NCI-H2081 (cell line): Measurements from ENCODE around the gene CSMD2.

Source experiments
- DNase-seq, 2 experiments: peaks; one replicate each; lab custom pipeline; 2025; lab: John Stamatoyannopoulos, UW

The CSMD2 gene

DNA sequence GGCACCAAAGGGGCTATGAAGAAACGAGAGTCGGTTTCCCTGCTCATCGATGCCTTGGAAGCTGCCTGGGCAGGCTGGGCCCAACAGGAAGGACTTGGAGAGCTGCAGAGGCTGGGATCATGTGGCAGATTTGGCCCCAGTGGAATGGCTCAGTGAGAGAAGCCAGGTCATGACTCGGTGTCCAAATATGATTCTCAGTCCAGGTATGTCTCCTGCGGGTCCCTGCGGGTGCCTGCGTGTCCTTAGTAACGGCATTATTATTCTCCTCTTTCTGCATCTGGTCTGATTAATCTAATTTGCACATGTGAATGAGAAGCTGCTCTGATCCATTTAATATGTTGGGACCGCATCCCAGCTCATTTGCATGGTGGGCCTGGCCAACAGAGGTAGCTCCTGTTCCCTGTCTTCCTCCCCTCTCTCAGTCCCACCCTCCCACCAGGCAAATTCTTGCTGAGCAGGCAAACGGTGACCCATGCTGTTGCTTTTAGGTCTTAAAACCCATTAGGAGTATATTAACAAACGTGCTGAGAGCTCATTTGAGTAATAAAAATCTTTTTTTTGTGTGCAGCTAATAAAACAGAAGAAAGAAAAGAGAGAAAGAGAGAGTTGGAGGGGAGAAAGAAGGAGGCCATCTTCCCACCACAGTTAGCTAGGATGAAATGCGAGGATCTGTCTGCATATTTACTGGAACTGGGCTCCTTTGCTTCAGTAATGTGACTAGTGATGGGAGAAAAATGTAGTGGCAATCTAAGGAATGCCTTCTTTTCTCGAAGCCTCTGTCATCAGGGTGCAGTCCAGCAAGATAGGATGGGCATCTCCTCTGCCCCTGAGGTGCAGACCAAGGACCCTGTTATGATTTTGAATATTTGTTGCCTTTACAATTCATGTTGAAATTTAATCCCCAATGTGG, 167.6 kb downstream of the CSMD2 start:
- no peak for DNase-seq

DNA sequence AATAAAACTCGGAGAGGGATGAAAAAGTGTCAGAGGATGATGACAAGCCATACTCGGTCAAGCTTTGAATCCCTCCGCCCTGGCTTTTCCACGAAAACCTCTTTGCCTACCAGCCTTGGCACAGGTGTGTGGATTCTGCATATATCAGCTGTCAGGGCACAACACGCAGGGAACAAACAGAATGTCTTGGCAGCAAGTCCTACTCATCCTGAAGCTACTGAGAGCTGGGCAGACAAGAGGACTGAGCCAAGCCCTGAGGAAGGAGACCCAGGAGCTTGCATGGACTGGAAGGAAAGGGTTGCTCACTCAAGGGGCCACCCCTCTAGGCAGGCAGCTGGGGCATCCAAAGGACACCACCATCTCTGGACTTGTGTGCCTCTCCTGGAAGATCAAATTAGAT, 168.7 kb downstream of the CSMD2 start:
- no peak for DNase-seq

DNA sequence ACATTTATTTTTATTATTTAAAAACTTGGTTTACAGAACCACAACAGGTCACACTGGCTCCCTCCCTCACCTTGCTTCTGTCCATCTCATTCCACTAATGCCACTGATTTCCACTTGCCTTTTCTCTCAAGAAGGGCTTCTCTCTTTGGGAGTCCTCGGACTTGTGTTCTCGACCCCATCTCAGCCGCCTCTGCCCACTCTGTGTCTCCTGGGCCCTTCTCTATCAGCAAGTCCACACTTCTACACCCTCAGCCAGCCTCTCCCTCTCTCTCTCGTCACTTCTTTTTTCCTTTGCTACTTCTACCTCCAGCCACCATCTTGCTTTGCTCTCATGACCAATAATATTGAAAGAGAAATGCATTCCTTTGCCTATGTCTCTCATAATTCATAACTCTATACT, 171.7 kb downstream of the CSMD2 start:
- no peak for DNase-seq

DNA sequence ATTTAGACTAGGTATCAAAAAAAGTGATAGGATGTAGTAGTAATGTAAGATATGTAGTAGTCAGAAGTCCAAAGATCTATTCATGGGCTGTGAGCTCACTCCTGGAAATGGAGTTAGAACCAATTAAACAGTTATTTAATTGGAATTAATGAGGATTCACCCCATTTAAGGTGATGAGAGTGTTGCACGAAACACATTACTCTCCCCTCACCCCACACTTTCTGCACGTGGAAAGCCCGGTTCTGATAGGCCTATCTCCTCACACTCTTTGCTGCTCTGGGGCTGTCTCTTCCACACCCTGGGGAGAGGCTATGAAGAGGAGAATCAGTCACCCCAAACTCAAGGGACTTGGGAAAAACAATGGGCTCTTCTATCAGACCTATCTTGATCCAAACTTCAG, 174.7 kb downstream of the CSMD2 start:
- no peak for DNase-seq

DNA sequence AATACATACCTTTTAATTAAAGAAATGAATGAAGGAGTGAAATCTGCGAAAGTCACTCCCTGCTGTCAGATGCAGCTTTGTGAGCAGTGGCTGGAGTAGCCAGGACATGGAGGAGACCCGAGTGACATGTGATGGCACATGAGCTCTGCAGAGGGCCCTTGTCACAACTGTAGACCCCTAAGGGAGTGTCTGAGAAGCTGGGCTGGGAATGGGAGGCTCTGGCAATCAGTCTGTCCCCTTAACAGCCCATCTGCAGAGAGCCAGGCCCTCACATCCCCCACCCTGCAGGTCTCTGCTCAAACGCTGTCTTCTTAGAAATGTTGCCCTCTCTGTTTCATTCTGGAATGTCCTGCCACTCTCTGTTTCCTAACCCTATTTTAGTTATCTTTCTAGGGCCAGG, 176.9 kb downstream of the CSMD2 start:
- no peak for DNase-seq

DNA sequence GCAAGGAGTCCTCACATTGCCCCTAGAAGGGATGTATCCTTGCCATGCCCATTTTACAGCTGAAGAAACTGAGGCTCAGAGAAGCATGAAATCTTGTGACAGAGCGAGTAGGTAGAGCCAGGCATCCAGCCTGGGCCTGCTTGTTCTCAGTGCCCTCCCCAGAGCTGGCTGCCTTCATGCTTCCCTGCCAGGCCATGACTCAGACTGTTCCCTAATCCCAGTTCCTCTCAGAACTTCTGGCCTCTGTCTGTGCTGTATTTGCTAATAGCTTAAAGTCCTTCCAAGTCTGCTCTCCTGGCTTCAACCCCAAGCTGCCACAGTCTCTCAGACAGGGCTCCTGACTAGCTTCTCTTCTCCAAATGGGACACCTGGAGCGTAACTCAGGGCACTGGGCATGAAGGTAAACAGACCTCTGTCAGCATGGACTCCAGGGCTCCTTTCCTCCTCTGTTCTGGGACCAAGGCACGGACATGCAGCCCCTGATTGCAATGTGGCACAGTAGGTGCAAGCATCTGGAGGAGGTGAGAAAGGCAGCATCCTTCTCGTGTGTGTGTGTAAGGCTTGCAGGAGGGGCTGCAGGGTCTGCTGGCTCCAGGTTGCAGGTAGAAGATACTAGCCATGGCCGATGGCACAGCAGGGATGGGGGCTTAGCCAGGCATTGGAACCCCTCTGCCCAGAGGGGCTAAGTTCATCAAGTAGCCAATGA, 178.5 kb downstream of the CSMD2 start:
- DNase-seq: no peak

DNA sequence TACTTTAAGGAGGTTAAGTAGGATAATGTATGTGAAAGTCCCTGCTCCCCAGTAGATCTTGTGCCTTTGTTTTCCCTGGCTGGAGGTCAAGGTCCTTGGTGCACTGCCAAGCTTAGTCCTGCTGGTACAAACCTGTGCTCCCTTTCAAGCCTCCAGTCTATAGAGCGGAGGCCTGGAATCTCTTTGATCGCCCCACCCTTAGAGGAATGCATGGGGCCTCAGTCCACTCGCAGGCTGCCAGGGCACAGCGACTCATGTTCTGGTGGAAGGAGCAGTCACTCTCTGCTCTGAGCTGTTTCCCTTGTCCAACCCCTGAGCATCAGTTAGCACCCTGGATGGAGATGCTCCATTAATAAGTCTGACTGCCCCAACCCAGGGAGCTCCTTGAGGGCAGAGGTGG, 179.4 kb downstream of the CSMD2 start:
- DNase-seq: no peak

DNA sequence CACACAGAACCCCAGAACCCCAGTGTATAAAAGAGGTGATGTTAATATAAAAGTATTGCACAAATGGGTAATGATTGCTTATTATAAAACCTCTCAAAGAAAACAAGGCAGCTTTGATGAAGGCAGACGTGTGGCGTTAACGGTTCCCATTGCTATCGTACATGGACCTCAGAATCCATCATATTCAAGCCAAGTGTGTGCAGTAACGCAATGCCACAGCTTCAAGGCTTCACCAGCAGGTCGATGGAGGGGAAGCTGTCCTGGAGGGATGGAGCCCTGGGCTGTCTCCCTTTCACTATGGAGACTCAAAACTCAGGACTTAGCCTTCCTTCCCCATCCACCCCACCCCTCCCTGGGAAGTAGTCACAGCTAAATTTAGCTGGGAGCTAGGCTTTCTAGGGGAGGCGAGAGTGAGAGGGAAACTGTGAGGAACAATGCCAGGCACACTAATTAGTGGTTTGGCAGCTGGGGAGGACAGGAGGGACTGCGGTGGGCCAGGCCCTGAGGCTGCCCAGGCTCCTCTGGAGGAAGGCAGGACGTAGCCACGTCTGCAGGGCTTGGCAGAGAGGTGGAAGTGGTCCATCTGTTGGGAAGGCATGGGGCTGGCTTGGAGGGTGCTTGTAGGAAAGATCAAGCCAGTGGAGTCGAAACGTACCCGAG, 180.0 kb downstream of the CSMD2 start:
- peak in 1 of 2 experiments; percentile 47 for DNase-seq

DNA sequence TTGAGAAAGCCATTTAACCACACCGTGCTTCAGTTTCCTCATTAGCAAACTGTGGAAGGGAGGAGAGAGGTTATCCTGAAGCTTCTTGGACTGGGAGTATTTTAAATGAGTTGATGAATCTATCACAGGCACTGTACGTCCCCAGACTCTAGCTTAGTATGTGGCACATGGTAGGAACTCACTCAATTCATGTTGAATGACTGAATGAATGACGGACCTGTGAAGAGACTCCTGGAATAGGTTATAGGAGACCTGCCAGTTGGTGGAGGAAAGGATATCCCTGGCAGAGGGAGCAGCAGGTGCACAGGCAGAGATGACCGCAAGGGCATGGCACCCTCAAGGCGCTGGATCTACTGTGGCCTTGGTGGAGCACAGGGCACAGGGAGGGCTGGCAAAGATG, 182.6 kb downstream of the CSMD2 start:
- no peak for DNase-seq

DNA sequence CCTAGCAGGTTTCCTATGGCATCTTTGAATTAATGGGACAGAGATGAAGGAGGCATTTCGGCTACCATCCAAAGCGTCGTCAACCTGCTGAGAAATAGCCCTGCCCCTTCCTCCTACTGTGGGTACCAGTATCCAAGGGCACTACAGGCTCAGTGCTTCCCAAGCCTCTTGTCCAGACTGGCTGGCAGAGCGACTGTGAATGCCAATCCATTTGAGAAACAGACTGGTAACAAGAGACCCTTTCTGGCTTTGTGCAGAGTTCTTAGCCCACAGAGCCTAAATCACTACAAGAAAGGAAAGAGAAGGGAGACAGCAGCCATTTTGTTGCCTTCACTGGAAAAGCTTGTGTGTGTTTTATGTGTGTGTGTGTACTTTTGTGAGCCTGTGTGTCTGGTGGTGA, 185.7 kb downstream of the CSMD2 start:
- no peak for DNase-seq

DNA sequence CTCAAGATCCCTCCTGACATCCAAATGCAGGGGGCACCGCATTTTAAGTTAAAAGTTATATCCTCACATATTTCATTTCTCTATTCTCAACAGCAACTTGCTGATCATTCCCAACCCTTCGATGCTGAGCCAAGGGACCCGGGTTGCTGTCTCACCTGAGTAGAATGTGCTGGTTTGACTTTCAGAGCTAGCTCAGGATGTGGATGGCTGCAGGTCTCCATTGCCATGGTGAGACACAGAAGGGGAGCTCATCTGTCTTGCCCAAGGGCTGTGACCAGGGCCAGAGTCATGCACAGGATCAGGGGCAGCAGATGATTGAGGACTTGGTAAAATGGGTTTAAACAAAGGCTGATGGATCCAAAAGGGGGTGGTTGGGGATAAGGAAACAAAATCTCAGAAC, 189.1 kb downstream of the CSMD2 start:
- DNase-seq: no peak

DNA sequence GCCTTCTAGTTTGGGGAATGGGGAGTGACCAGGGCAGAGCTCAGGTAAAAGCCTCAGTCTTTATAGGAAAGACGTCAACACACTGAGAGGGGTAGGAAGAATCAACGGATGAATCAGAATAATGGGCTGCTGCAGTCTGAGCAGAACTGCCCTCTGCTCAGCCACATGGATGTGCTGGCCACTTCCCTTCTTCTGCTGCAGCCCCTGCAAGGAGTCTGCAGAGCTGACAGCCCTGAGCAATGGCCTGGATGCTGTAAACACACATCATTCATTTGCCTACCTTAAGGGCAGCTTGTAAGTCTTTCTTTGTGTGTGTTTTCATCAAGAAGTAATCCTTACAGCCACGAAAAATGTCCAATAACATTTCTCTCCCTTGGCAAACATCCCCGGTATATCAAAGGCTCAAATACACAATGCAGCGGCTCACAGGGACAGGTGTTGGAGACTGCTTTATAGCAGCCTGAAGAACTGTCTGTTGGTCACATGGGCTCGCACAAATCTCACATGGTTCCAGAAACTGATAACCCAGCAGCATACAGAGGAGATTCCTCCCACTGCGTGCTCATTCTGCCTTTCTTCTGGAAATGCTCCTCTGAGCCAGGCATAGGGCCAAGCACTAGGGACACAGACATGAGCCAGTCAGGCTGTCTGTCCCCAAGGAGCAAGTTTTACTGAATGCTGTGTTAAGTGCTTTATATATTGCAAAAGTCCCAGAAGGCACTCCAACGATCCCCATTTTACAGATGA, 191.1 kb downstream of the CSMD2 start:
- peak in 1 of 2 experiments; percentile 20 for DNase-seq

DNA sequence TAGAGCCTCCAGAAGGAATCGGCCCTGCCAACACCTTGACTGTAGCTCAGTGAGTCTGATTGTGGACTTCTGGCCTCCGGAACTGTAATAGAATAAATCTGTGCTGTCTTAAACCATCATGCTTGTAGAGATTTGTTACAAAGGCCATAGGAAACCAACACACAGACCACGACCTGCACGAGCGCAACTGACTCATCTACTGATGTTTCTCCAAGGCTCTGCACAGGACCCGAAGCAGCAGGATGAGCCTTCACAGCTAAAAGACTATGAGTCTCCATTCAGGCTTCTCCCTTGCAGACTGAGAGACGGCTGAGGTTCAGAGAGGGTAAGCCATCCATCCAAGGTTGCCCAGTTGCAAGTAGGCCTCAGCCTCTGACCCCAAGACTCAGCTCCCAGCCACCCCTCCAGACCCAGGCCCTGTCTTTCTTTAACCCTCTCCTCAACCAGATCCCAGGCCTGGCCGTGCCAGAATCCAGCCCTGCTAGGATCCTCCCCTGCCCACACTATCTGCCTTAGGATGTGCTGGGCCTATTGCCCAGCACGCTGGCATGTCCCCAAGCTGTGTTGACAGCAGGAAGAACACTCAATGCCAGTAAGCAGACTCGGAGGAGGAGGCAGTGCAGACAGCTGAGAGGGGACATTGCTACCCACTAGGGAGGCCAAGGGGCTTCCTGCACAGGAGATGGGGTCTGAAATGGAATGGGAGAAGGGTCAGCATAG, 192.2 kb downstream of the CSMD2 start:
- no peak for DNase-seq

DNA sequence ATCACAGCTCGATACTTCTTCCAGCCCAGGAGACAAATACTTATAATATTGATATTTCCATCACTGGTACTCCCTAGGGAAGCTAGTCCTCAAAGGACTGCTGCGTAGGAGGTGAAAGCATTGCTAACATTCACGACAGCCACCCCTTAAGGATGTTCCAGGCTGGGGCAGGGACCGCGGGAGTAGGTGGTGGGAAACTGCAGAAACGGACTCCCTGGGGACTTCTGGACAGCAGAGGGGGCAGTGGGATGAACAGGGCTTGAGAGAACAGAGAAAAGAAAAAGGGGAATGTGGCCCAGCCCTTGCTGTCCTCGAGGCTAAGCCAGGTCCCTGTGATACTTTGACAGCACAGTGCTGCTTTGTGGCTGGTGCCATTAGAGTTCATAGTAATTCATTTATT, 193.1 kb downstream of the CSMD2 start:
- DNase-seq: no peak

DNA sequence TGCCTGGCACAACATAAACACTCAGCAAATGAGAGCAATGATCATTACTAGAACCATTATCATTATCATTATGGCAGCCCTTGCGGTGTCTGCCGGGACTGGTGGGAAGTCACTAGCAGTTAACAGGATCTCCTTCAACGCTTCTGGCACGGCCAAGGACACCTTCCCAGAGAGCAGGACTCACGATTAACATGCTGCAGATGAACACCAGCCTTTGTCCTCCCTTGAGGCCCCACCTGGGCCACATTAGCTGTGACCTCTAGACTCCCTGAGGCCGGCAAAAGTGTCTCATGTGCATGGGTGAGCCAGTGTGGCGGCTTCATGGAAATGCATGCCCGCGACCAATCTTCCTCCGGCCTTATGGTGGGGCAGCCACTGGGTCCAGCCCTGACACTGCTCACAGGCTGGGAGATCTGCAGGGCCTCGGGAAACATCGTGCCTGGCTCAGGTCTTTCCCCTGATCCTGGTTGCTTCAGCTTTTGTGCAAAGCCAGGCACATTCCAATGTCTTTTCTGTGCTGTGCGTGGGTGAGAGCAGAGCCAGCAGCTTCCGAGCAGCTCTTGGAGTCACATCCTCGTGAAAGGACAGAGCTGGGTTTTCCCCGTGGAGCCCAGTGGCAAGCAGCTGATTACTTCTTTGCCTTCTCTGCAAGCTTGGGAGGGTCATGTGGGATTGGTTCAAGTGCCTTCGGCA, 193.9 kb downstream of the CSMD2 start:
- DNase-seq: no peak

DNA sequence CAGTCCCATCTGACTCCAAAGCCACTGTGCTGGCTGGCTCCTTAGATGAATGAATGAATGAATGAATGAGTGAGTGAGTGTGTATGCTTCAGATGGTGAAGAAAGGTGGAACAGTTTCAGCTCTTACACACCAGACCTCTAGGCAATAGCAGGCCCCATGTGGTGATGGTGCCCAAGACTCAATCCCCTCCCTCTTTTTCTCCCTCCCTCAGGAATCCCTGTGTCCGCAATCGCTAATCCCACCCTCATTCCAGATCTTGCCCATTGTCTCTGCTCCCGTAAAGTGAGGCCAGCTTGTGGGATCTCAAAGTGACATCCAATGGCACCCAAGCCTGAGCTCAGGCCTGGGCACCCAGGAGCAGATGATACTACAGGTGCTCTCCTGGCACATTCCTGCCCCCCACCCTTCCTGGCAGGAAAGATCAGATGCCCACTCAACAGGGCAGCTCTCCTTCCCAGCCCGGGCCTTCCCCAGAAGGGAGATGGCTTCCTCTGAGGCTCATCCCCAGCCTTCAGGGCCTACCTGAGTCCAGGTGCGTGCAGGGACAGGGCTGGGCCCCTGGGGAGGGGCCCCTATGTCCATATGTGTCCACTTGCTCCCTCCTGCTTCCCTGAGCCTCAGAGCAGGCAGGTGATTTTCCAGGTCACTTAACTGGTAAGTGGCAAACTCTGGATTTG, 194.7 kb downstream of the CSMD2 start:
- no peak for DNase-seq

DNA sequence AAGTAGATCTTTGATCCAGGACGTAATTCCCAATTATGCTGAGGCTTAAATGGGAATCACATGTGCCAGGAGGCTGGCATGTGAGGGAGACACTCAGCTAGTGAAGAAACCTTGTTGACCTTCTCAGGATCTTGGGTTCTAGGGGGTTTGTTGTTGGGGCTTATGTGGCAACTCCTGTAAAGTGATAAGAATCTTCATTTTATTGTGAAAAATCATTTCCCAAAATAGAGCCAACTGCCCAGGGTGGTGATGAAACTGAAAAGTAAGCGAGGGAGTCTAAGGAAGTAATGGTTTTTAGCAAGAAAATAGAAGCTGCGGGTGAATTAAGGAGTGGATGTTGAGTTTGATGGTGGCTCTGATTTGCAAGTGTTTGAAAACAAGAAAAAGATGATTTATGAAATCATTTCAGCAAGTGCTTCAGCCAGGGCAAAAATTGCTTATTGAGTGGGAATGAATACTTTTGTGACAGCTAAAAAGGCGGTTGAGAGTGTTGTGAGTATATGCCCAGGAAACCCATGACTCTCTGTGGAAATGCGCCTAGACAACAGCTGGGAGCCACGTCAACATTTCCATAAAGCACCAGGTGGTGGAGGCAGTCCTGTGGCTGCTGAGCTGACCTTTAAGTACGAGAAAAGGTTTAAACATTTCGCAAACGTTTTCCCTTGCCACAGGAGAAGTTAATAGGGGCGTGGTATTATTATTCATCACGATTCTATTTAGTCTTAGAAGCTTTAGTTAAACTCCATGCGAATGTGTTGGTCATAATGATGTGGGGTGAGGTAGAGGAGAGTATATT, 198.5 kb downstream of the CSMD2 start:
- DNase-seq: no peak

DNA sequence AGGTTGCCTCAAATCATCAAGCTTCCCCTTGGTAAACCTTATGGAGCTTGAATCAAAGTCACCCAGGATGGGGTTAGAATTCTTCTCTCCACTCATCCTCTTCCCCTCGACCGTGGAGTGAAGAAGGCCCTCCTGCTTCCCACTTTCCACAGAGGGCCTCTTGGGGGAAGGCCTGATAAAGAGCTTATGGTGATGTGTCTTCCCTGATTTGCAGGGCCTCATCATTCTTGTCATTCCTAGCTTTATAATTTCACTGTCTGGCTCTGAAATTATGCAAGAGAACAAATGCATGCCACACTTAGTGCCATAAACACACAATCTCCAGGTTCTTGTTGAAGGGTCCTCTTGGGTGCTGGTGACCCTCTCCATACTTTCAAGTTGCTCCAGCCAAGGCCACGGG, 199.9 kb downstream of the CSMD2 start:
- no peak for DNase-seq

DNA sequence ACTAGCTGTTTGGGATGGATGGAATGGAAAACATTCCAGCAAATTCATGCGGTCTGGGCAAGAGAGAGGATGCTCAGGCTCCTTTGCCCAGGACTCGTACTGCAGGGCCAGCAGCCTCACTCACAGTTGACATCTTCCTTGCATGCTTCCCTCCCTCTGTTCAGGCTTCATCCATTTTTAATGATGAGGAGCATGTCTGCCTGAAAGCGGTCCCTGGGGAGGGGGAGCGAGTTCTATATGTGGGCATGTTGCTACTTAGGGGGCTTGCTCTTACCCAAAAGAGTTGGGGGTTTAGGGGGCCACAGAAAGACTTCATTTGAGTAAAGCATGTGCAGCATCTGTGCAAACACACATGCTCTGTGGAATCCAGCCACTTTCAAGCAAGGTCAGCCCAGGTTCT, 203.0 kb downstream of the CSMD2 start:
- no peak for DNase-seq
